PC-9 (cell line): Measurements from ENCODE around the gene STIMATE. TPM values are rescaled to one million over a fixed set of nuclear protein-coding genes. Genes with fewer than 3 reads are reported as not detected.

Source experiments
- BruUV-seq: library from RNA; stranded (reverse); fragments of 400-500 nt; replicated peaks from 2 replicates; lab custom pipeline; 2021; lab: Mats Ljungman, UMichigan
- CTCF ChIA-PET: fragments of 300-600 bp; sonication (Branson Sonifier 250); formaldehyde crosslinking; loops from one replicate; lab custom pipeline; 2022; ENCODE audit warnings: antibody characterized with exemption; lab: Charles Lee
- POLR2A ChIA-PET: fragments of 300-600 bp; sonication (Branson Sonifier 250); formaldehyde crosslinking; loops from one replicate; lab custom pipeline; 2022; ENCODE audit warnings: antibody characterized with exemption; ENCODE audit not compliant: unreplicated experiment; lab: Charles Lee
- DNase-seq, 2 experiments: peaks; one replicate each; pipeline versions ENCODE4 v3.0.0 to v3.0.0-alpha.2; 2015 to 2022; ENCODE audit warnings: mixed read lengths in 1 of 2
- H2AFZ ChIP-seq: fragments of 200-600 bp; sonication (generic); 2 replicates; pipeline ENCODE4 v1.8.1; 2017; ENCODE audit warnings: antibody characterized with exemption
- H3F3A ChIP-seq: fragments of 200-600 bp; sonication (generic); 2 replicates; pipeline ENCODE4 v1.8.1; 2017; ENCODE audit warnings: antibody characterized with exemption, mild to moderate bottlenecking, low read depth; ENCODE audit not compliant: insufficient read depth
- H3K27ac ChIP-seq: fragments of 200-600 bp; sonication (generic); 2 replicates; pipeline ENCODE4 v1.6.1; 2016; ENCODE audit warnings: mixed run types
- H3K27me3 ChIP-seq: fragments of 200-600 bp; sonication (generic); 2 replicates; pipeline ENCODE4 v1.6.1; 2016; ENCODE audit warnings: low read depth, mixed run types; ENCODE audit not compliant: insufficient read depth
- H3K36me3 ChIP-seq: fragments of 200-600 bp; sonication (generic); 2 replicates; pipeline ENCODE4 v1.6.1; 2016; ENCODE audit warnings: low read depth, mixed run types
- H3K4me1 ChIP-seq: fragments of 200-600 bp; sonication (generic); replicated peaks from 2 replicates; pipeline ENCODE4 v1.6.1; 2016; ENCODE audit warnings: mixed run types; ENCODE audit not compliant: insufficient read depth
- H3K4me2 ChIP-seq: fragments of 200-600 bp; sonication (generic); 2 replicates; pipeline ENCODE4 v1.6.1; 2017; ENCODE audit warnings: mixed run types
- H3K4me3 ChIP-seq: fragments of 200-600 bp; sonication (generic); 2 replicates; pipeline ENCODE4 v1.6.1; 2016; ENCODE audit warnings: mixed run types
- H3K79me2 ChIP-seq: fragments of 200-600 bp; sonication (generic); 2 replicates; pipeline ENCODE4 v1.6.1; 2017; ENCODE audit warnings: low read depth, mixed run types
- H3K9me2 ChIP-seq: fragments of 200-600 bp; sonication (generic); 2 replicates; pipeline ENCODE4 v1.8.1; 2017; ENCODE audit warnings: mild to moderate bottlenecking; ENCODE audit not compliant: insufficient read depth
- H3K9me3 ChIP-seq: fragments of 200-600 bp; sonication (generic); 2 replicates; pipeline ENCODE4 v1.8.1; 2016; ENCODE audit warnings: low read depth; ENCODE audit not compliant: insufficient read depth
- H4K20me1 ChIP-seq: fragments of 200-600 bp; sonication (generic); 2 replicates; pipeline ENCODE4 v1.8.1; 2017; ENCODE audit not compliant: insufficient read depth
- EZH2 ChIP-seq: fragments of 200-600 bp; sonication (generic); IDR thresholded peaks from 2 replicates; pipeline ENCODE4 v1.8.0; 2017; ENCODE audit warnings: antibody characterized with exemption, low read depth
- intact Hi-C: fragments of 100-400 bp; cut with micrococcal nuclease; formaldehyde crosslinking; loops from one replicate; pipeline ENCODE4 v1.10.0; 2022; ENCODE audit not compliant: unreplicated experiment
- total RNA-seq: library from RNA; stranded (reverse); gene quantifications from 2 replicates; pipeline ENCODE4 v1.2.3, GENCODE V29; 2021
- TF ChIP-seq, protein P1 (sequence below): fragments of 200-600 bp; sonication (generic); conservative IDR thresholded peaks from 2 replicates; pipeline ENCODE4 v1.6.1; 2017; ENCODE audit warnings: mixed run types, antibody characterized with exemption, mild to moderate bottlenecking, moderate library complexity

Gene STIMATE
- total RNA-seq, 1 experiment from 2014 or later = 16.8 TPM

DNA sequence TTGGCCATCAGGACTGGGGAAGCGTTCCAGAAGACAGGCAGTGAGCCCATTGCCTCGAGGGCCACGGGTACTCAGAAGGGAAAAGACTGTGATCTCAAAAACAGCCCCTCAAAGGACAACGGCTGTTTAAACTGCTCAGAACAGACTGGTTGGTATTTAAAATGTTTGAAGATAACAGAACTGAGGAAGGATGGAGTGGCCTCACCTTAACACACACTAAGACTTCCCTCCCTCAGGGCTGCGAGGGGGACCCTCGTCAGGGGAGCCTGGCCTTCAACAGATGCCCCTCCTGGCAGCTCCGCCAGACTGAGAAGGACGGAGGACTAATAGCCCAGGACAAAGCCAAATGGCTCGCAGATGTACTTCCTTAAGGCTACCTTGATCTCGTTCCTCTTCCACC is 2.6 kb downstream of the STIMATE start:
- Histone ChIP-seq H3K27me3 (no peaks in the 10 kb centered on the region), H3K9me3 (no peaks in the 10 kb centered on the region), H3F3A (no peaks in the 10 kb centered on the region), H3K4me3 (no peak overlapping the region), H3K9me2 (no peaks in the 10 kb centered on the region), H4K20me1 (no peaks in the 10 kb centered on the region), H3K4me2 (no peak overlapping the region), H3K79me2 (no peaks in the 10 kb centered on the region; the same call in 1 of the 2 replicates), H2AFZ (no peak overlapping the region), H3K36me3 (no peaks in the 10 kb centered on the region), H3K27ac (no peak overlapping the region), H3K4me1 (0 out of 2 replicates have a peak, but pooled peaks cover 5% of the 10 kb centered on the region)
- ChIA-PET POLR2A (no interaction called here), CTCF (no interaction called here)
- no TSS peak for BruUV-seq
- TF ChIP-seq, protein P1, sequence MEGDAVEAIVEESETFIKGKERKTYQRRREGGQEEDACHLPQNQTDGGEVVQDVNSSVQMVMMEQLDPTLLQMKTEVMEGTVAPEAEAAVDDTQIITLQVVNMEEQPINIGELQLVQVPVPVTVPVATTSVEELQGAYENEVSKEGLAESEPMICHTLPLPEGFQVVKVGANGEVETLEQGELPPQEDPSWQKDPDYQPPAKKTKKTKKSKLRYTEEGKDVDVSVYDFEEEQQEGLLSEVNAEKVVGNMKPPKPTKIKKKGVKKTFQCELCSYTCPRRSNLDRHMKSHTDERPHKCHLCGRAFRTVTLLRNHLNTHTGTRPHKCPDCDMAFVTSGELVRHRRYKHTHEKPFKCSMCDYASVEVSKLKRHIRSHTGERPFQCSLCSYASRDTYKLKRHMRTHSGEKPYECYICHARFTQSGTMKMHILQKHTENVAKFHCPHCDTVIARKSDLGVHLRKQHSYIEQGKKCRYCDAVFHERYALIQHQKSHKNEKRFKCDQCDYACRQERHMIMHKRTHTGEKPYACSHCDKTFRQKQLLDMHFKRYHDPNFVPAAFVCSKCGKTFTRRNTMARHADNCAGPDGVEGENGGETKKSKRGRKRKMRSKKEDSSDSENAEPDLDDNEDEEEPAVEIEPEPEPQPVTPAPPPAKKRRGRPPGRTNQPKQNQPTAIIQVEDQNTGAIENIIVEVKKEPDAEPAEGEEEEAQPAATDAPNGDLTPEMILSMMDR = no peak
- no peak for TF ChIP-seq EZH2
- intact Hi-C loops = no loop called here
- no peak for DNase-seq

GRCh38 chr3:52893723-52894122 is 3.6 kb downstream of the STIMATE start:
- no peaks in the 10 kb centered on the region for H3K36me3 ChIP-seq
- intact Hi-C loops = no loop called here
- H3K4me2 ChIP-seq = no peak overlapping the region
- DNase-seq = no peak
- ChIA-PET POLR2A (no interaction called here), CTCF (interaction anchor here (0.6 kb wide), 2 partner anchors 13 to 161 kb away, joined by 3 read pairs; no protein-coding TSS in a partner anchor)
- no peaks in the 10 kb centered on the region for H3F3A ChIP-seq
- no TSS peak for BruUV-seq
- no peaks in the 10 kb centered on the region for H3K9me2 ChIP-seq
- H3K27ac ChIP-seq = no peak overlapping the region
- H3K79me2 ChIP-seq = no peaks in the 10 kb centered on the region; the same call in 1 of the 2 replicates
- H3K27me3 ChIP-seq = no peaks in the 10 kb centered on the region
- no peaks in the 10 kb centered on the region for H3K9me3 ChIP-seq
- H4K20me1 ChIP-seq = no peaks in the 10 kb centered on the region
- no peak overlapping the region for H2AFZ ChIP-seq
- H3K4me3 ChIP-seq = no peak overlapping the region
- 0 out of 2 replicates have a peak, but pooled peaks cover 5% of the 10 kb centered on the region for H3K4me1 ChIP-seq
- TF ChIP-seq, protein P1 = no peak
- no peak for TF ChIP-seq EZH2

GRCh38 chr3:52892625-52893311 is 4.6 kb downstream of the STIMATE start:
- no peaks in the 10 kb centered on the region for H3K9me3 ChIP-seq
- no peak for DNase-seq
- POLR2A ChIA-PET = no interaction called here
- TF ChIP-seq, protein P1 = no peak
- TF ChIP-seq EZH2 = no peak
- intact Hi-C loops = no loop called here
- H3K27me3 ChIP-seq = no peaks in the 10 kb centered on the region
- no peaks in the 10 kb centered on the region for H3F3A ChIP-seq
- CTCF ChIA-PET = interaction anchor here (0.6 kb wide), 1 partner anchor 15 kb away, joined by 10 read pairs; no protein-coding TSS in a partner anchor
- H3K9me2 ChIP-seq = no peaks in the 10 kb centered on the region
- H3K36me3 ChIP-seq = no peaks in the 10 kb centered on the region
- H3K4me3 ChIP-seq = no peak overlapping the region
- no peaks in the 10 kb centered on the region for H4K20me1 ChIP-seq
- H3K27ac ChIP-seq = no peak overlapping the region
- H3K4me1 ChIP-seq = 0 out of 2 replicates have a peak, but pooled peaks cover 1% of the 10 kb centered on the region
- H2AFZ ChIP-seq = no peak overlapping the region
- no peak overlapping the region for H3K4me2 ChIP-seq
- BruUV-seq = no TSS peak
- no peaks in the 10 kb centered on the region; the same call in 1 of the 2 replicates for H3K79me2 ChIP-seq
